Trophoblast cell (in vitro differentiated cells and primary cell): ENCODE data around the gene ZGRF1.

Experiments used
- DNase-seq, 2 donors: peaks; one replicate each; pipeline ENCODE4 v3.0.0-alpha.2; 2016
- H2AFZ ChIP-seq: 2 replicates; pipeline ENCODE4 v1.6.1; 2013; ENCODE audit warnings: low read length, moderate library complexity, mild to moderate bottlenecking; ENCODE audit not compliant: insufficient read depth, poor library complexity
- H2AK5ac ChIP-seq: 2 replicates; pipeline ENCODE4 v1.6.1; 2013; ENCODE audit warnings: mild to moderate bottlenecking, low read length
- H2BK120ac ChIP-seq: 2 replicates; pipeline ENCODE4 v1.6.1; 2013; ENCODE audit warnings: low read length, mild to moderate bottlenecking, moderate library complexity; ENCODE audit not compliant: insufficient read depth, poor library complexity
- H2BK12ac ChIP-seq: 2 replicates; pipeline ENCODE4 v1.6.1; 2013; ENCODE audit warnings: mild to moderate bottlenecking, low read length, moderate library complexity
- H2BK5ac ChIP-seq: 2 replicates; pipeline ENCODE4 v1.6.1; 2013; ENCODE audit warnings: low read length, low read depth, moderate library complexity, mild to moderate bottlenecking; ENCODE audit not compliant: poor library complexity
- H3K14ac ChIP-seq: 2 replicates; pipeline ENCODE4 v1.6.1; 2013; ENCODE audit warnings: mild to moderate bottlenecking, low read length
- H3K18ac ChIP-seq: 2 replicates; pipeline ENCODE4 v1.6.1; 2013; ENCODE audit warnings: mild to moderate bottlenecking, low read length
- H3K23ac ChIP-seq: 2 replicates; pipeline ENCODE4 v1.6.1; 2013; ENCODE audit warnings: low read length
- H3K27ac ChIP-seq: 2 replicates; pipeline ENCODE4 v1.5.1; 2013; ENCODE audit warnings: low read depth, mild to moderate bottlenecking, inconsistent platforms, low read length, moderate library complexity
- H3K27me3 ChIP-seq: 2 replicates; pipeline ENCODE4 v1.6.1; 2013; ENCODE audit warnings: inconsistent platforms, mild to moderate bottlenecking, low read length, moderate library complexity; ENCODE audit not compliant: insufficient read depth
- H3K36me3 ChIP-seq, 2 experiments: 1 replicate in 1 of 2; 2 replicates in 1 of 2; pipeline ENCODE4 v1.6.1; 2013; ENCODE audit warnings: low read length in 2 of 2, mild to moderate bottlenecking in 2 of 2, moderate library complexity in 1 of 2; ENCODE audit not compliant: insufficient read depth in 2 of 2, control insufficient read depth in 1 of 2
- H3K4ac ChIP-seq: 2 replicates; pipeline ENCODE4 v1.6.1; 2013; ENCODE audit warnings: low read depth, mild to moderate bottlenecking, low read length, moderate library complexity
- H3K4me1 ChIP-seq, 2 experiments: 1 replicate in 1 of 2; 2 replicates in 1 of 2; pipeline ENCODE4 v1.6.1; 2013; ENCODE audit warnings: low read length in 2 of 2, mild to moderate bottlenecking in 2 of 2, moderate library complexity in 1 of 2; ENCODE audit not compliant: insufficient read depth in 2 of 2, control insufficient read depth in 1 of 2
- H3K4me2 ChIP-seq: 2 replicates; pipeline ENCODE4 v1.6.1; 2013; ENCODE audit warnings: inconsistent platforms, mild to moderate bottlenecking, low read length, moderate library complexity
- H3K4me3 ChIP-seq: 2 replicates; pipeline ENCODE4 v1.5.1; 2013; ENCODE audit warnings: mild to moderate bottlenecking, low read depth, low read length, inconsistent platforms
- H3K79me1 ChIP-seq: one replicate; pipeline ENCODE4 v1.6.1; 2013; ENCODE audit warnings: low read length
- H3K79me2 ChIP-seq: 2 replicates; pipeline ENCODE4 v1.6.1; 2013; ENCODE audit warnings: low read length, mild to moderate bottlenecking; ENCODE audit not compliant: control insufficient read depth, insufficient read depth, poor library complexity
- H3K9ac ChIP-seq: 2 replicates; pipeline ENCODE4 v1.6.1; 2013; ENCODE audit warnings: mild to moderate bottlenecking, low read length
- H3K9me3 ChIP-seq: 2 replicates; pipeline ENCODE4 v1.6.1; 2013; ENCODE audit warnings: low read depth, mild to moderate bottlenecking, control low read depth, inconsistent platforms, low read length; ENCODE audit not compliant: insufficient read depth
- H4K12ac ChIP-seq: 2 replicates; pipeline ENCODE4 v1.6.1; 2013; ENCODE audit warnings: low read depth, mild to moderate bottlenecking, low read length, moderate library complexity
- H4K8ac ChIP-seq: 2 replicates; pipeline ENCODE4 v1.6.1; 2013; ENCODE audit warnings: low read depth, mild to moderate bottlenecking, low read length, moderate library complexity
- H4K91ac ChIP-seq: one replicate; pipeline ENCODE4 v1.6.1; 2013; ENCODE audit warnings: low read depth, mild to moderate bottlenecking, low read length, moderate library complexity
- WGBS: extraction: QIAGEN DNeasy Blood & Tissue Kit; methylation state at CpG from one replicate; pipeline ENCODE4 v1.1.7; 2013; ENCODE audit warnings: missing lambda C conversion rate; ENCODE audit not compliant: insufficient read length, insufficient coverage; ENCODE audit errors: extremely low coverage; 5-methylcytosine and 5-hydroxymethylcytosine counted together

The ZGRF1 gene

GRCh38 chr4:112540695-112541094 is 96.0 kb downstream of the ZGRF1 start:
- Histone ChIP-seq H3K27ac (no peak overlapping the region), H4K12ac (no peak overlapping the region), H3K79me1 (no peaks in the 10 kb centered on the region), H3K23ac (no peak overlapping the region), H2BK12ac (no peak overlapping the region), H3K14ac (no peak overlapping the region), H3K4ac (no peak overlapping the region), H3K18ac (no peak overlapping the region), H3K36me3 (no peaks in the 10 kb centered on the region), H4K8ac (no peak overlapping the region), H3K9me3 (no peaks in the 10 kb centered on the region), H3K4me2 (no peak overlapping the region), H3K9ac (no peak overlapping the region), H2AK5ac (no peak overlapping the region), H3K4me1 (no peaks in the 10 kb centered on the region), H4K91ac (no peak overlapping the region), H3K4me3 (no peak overlapping the region), H2BK120ac (no peak overlapping the region), H3K27me3 (no peaks in the 10 kb centered on the region), H3K79me2 (no peaks in the 10 kb centered on the region), H2AFZ (no peak overlapping the region), H2BK5ac (no peak overlapping the region)
- WGBS = no CpG with 5 or more reads among the region's 1 CpG
- no peak for DNase-seq

DNA sequence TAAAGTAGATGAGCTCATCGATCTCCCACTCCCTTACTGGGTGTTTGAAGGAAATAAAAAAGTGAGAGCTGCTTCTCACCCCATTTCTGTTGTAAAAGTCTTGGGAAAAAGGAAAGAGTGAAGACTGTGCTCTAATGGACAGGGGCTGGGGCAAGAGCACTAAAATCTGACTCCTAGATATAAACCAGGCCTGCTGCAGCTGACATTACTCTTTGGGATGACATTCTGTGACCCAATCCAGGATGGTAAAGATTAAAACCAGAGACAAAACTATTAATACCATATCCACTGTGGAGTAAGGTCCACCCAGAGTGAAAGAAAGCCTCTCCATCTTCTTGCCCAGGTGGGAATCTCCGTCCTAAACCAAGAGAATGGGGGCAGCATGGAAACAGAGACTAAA is 100.6 kb downstream of the ZGRF1 start:
- Histone ChIP-seq H3K79me1 (no peaks in the 10 kb centered on the region), H3K14ac (no peak overlapping the region), H3K23ac (no peak overlapping the region), H3K9me3 (no peaks in the 10 kb centered on the region), H2BK5ac (no peak overlapping the region), H4K91ac (no peak overlapping the region), H2BK120ac (no peak overlapping the region), H3K27me3 (no peaks in the 10 kb centered on the region), H3K27ac (no peak overlapping the region), H2AK5ac (no peak overlapping the region), H3K79me2 (no peaks in the 10 kb centered on the region), H4K8ac (no peak overlapping the region), H4K12ac (no peak overlapping the region), H3K18ac (no peak overlapping the region), H2AFZ (no peak overlapping the region), H3K4me2 (no peak overlapping the region), H3K4me3 (no peak overlapping the region), H3K4ac (no peak overlapping the region), H3K9ac (no peak overlapping the region), H3K4me1 (peaks cover 0 to 2% of the 10 kb centered on the region in 2 experiments), H3K36me3 (no peaks in the 10 kb centered on the region), H2BK12ac (no peak overlapping the region)
- WGBS = no CpG with 5 or more reads among the region's 2 CpGs
- no peak for DNase-seq

DNA sequence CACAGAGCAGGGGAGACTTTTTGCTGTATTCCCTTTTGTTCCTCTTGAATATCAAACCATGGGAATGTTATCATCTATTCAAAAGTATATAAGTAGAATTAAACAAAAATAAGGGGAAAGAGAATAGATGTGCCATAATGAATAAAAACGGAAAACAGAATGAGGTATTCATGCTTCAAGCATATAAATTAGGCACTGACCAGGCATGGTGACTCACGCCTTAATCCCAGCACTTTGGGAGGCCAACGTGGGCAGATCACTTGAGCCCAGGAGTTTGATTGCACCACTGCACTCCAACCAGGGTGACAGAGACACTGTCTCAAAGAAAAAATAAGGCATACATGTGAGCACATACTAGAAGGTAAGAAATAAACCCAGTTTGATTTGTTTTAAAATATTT is 104.4 kb downstream of the ZGRF1 start:
- Histone ChIP-seq H3K4ac (no peak overlapping the region), H4K12ac (no peak overlapping the region), H3K27me3 (no peaks in the 10 kb centered on the region), H3K27ac (no peak overlapping the region), H3K18ac (no peak overlapping the region), H3K79me1 (no peaks in the 10 kb centered on the region), H3K36me3 (no peaks in the 10 kb centered on the region), H3K4me2 (no peak overlapping the region), H3K14ac (no peak overlapping the region), H3K4me3 (no peak overlapping the region), H2AFZ (no peak overlapping the region), H2BK120ac (no peak overlapping the region), H4K91ac (no peak overlapping the region), H3K9ac (no peak overlapping the region), H3K9me3 (no peaks in the 10 kb centered on the region), H2BK5ac (no peak overlapping the region), H2BK12ac (no peak overlapping the region), H2AK5ac (no peak overlapping the region), H3K79me2 (no peaks in the 10 kb centered on the region), H3K4me1 (peaks cover 0 to 2% of the 10 kb centered on the region in 2 experiments), H4K8ac (no peak overlapping the region), H3K23ac (no peak overlapping the region)
- WGBS = no CpG with 5 or more reads among the region's 3 CpGs
- no peak for DNase-seq

- Histone ChIP-seq H3K4ac (no peak overlapping the region), H2AK5ac (no peak overlapping the region), H3K36me3 (no peaks in the 10 kb centered on the region), H3K9me3 (no peaks in the 10 kb centered on the region), H3K27ac (no peak overlapping the region), H4K8ac (no peak overlapping the region), H3K14ac (no peak overlapping the region), H3K23ac (no peak overlapping the region), H4K12ac (no peak overlapping the region), H3K27me3 (no peaks in the 10 kb centered on the region), H4K91ac (no peak overlapping the region), H2BK120ac (no peak overlapping the region), H3K4me1 (peaks cover 0 to 2% of the 10 kb centered on the region in 2 experiments), H3K18ac (no peak overlapping the region), H3K79me2 (no peaks in the 10 kb centered on the region), H3K4me3 (no peak overlapping the region), H3K4me2 (no peak overlapping the region), H2AFZ (no peak overlapping the region), H2BK12ac (no peak overlapping the region), H3K9ac (no peak overlapping the region), H3K79me1 (no peaks in the 10 kb centered on the region), H2BK5ac (no peak overlapping the region)
- no CpG with 5 or more reads among the region's 1 CpG for WGBS
- no peak for DNase-seq
Observed at GRCh38 chr4:112531146-112531545, 105.6 kb downstream of the ZGRF1 start.
